Activated T-helper 17 cell treated with anti-CD3 and anti-CD28 coated beads, Interleukin-2, amount 50 U/mL, for 72 hours (primary cell): ENCODE data around the gene KLK11. TPM values are rescaled to one million over a fixed set of nuclear protein-coding genes. Genes with fewer than 3 reads are reported as not detected.
A peak's percentile ranks its signal among the peaks of the same experiment; 100 is the strongest.

Source experiments
- ATAC-seq: fragments of 150-1000 bp; cut with Tn5 transposase; replicated peaks from 2 replicates; pipeline ENCODE4 v1.10.0; 2021; ENCODE audit warnings: mild to moderate bottlenecking, moderate library complexity
- H3K27ac Mint-ChIP-seq: one replicate; pipeline ENCODE4 v1.8.0; 2022; ENCODE audit warnings: mixed read lengths
- H3K27me3 Mint-ChIP-seq: one replicate; pipeline ENCODE4 v1.8.0; 2022; ENCODE audit warnings: mixed read lengths
- H3K36me3 Mint-ChIP-seq: one replicate; pipeline ENCODE4 v1.8.0; 2022; ENCODE audit warnings: low read depth, mild to moderate bottlenecking, mixed read lengths
- H3K4me1 Mint-ChIP-seq: one replicate; pipeline ENCODE4 v1.8.0; 2022; ENCODE audit warnings: mixed read lengths
- H3K4me3 Mint-ChIP-seq: one replicate; pipeline ENCODE4 v1.8.0; 2022; ENCODE audit warnings: mild to moderate bottlenecking, mixed read lengths
- H3K9me3 Mint-ChIP-seq: one replicate; pipeline ENCODE4 v1.8.0; 2022; ENCODE audit warnings: mixed read lengths
- total RNA-seq, 2 donors: library from RNA; stranded (reverse); gene quantifications; one replicate each; pipeline ENCODE4 v1.2.3, GENCODE V29; 2022

KLK11 gene
- total RNA-seq, 2 donors from 2014 or later: not detected

DNA sequence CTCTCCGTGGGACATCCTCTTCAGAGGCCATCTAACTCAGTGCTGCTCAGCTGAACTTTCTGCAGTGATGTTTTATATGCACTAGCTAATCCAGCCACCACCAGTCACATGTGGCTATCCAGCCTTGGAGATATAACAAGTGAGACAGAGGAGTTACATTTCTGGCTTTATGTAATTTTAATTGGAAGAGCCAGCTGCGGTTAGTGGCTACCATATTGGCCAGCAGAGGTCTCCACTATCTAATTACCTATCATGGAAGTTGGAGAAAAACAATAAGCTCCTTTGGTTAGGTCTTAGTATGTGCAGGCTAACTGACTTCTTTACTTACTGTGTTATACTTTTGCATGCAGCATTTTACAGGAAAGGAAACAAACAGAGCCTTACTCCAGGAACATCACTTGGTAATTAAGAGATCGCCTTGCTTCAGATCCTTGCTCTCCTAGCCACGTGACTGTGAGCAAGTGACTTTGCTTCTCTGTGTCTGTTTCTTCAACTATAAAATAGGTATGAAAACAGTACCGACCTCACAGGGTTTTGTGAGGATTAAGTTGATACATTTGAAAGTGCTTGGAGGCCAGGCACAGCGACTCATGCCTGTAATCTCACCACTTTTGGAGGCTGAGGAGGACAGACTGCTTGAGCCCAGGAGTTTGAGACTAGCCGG, 5.3 kb downstream of the KLK11 start:
- peak; percentile 28 for ATAC-seq
- no peak overlapping the region for H3K27ac Mint-ChIP-seq

DNA sequence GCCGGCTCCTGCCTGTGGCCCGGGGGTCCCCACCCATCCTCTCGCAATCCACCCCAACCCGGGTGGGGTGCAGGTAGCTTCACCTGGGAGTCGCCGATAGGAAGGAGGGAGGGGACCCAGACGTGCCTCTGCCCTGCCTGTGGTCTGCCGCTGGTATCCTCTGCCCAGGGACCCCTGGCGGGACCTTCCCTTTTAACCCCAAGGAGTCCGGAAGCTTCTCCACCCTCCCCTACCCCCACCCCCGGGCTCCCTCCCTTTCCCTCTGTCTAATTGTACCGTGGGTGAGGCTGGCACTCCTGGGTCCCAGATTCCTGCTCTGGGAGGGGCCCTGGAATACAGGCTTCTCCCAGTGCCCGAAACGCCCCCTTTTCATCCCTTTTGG, 6.9 kb downstream of the KLK11 start, which contains the start of gene KLK10:
TSS of gene KLK10 (minus strand) at position 166 of the 382 bp plus-strand sequence. CDS start 579 bp downstream, outside the sequence.
- Mint-ChIP-seq H3K9me3 (no peaks in the 10 kb centered on the region), H3K4me1 (peaks cover 11% of the 10 kb centered on the region), H3K4me3 (peak within 1 kb of the TSS; percentile 66), H3K27ac (no peak within 1 kb of the TSS), H3K27me3 (peaks cover 51% of the 10 kb centered on the region), H3K36me3 (peaks cover 12% of the 10 kb centered on the region)
- ATAC-seq: no peak

More for the DNA sequence above, 5.3 kb downstream of the KLK11 start:
- Mint-ChIP-seq H3K4me3 (no peak overlapping the region), H3K36me3 (peaks cover 12% of the 10 kb centered on the region), H3K9me3 (no peaks in the 10 kb centered on the region), H3K4me1 (peaks cover 11% of the 10 kb centered on the region), H3K27me3 (peaks cover 47% of the 10 kb centered on the region)

DNA sequence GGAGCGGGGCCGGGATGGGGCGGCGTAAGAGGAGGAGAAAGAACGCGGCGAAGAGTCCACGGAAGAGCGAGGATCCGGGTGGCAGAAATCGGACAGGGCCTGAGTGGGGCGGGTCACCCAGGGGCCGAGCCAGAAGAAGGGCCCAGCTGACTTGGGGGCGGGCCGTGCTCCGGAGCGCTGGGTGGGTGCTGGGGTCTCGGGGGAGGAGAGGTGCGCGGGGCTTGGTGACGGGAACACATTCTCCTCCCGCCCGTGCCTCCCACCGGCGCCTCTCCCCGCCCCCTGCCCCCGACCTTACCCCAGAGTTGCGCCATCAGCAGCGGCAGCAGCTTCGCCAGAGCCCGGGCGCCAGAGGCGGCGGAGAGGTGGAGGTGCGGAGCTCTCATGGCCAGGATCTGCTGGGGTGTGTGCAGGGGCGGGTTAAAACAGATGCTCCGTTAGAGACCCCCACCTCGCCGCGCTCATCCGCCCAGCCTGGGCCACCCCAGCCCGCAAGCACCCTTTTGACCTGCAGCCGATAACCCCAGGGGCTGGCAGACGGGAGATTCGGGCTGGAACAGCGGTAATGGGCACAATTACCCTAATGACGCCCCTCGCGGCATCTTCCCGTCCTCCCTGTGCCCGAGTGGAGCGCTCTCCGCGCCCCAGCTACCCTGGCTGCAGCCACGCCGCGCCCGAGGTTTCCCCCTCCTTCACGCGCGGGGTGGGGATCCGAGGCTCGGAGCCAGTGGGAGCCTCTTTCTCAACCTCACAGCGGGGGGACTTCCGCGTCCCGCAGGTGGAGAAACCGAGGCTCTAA, 7.5 kb downstream of the KLK11 start:
- Mint-ChIP-seq H3K4me1 (peaks cover 11% of the 10 kb centered on the region), H3K9me3 (no peaks in the 10 kb centered on the region), H3K27me3 (peaks cover 54% of the 10 kb centered on the region), H3K27ac (no peak overlapping the region), H3K36me3 (peaks cover 12% of the 10 kb centered on the region), H3K4me3 (peak overlapping the region; percentile 66)
- no peak for ATAC-seq

DNA sequence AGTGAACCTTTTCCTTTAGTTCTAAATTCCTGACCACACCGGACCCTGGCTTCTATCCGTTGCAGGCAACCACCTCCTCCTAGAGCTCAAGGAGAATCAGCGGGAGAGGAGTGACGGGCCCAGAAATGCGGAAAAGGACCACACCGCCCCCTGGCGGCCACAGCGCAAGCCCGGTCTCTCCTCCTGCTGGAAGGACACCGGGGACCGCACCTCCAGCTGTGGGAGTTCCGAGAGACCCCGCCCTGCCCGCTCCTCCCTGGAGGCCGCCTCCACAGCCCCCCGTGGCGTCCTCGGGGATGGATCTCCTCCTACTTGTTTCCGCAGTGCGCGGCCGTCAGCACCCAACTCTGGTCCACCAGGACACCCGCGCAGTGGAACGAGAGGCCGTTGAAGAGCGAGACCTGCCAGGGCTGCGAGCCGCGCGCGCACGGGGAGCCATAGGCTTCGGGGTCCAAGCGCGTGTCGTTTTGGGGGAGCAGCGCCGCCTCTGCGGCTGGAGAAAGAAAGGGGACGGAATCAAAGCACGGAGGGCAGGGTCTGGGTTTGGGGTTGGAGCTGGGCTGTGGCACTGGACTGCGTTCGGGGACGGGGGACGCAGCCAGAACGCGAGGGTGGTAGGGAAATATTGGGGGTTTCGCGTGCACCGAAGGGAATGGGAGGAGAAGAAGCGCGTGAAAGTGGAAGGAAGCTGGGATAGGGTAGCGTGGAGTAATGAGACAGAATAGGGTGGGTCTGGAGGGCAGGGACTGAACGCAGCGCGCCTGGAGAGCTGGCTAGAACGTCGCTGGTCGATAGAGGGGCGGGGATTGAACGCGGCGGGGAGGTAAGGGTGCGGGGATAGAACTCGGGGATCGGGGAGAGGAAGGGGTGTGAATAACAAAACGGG, 9.4 kb downstream of the KLK11 start:
- H3K27me3 Mint-ChIP-seq: peaks cover 51% of the 10 kb centered on the region
- peak; percentile 50 for ATAC-seq
- H3K4me1 Mint-ChIP-seq: peaks cover 11% of the 10 kb centered on the region
- no peaks in the 10 kb centered on the region for H3K9me3 Mint-ChIP-seq
- no peak overlapping the region for H3K4me3 Mint-ChIP-seq
- H3K27ac Mint-ChIP-seq: no peak overlapping the region
- H3K36me3 Mint-ChIP-seq: peaks cover 12% of the 10 kb centered on the region

DNA sequence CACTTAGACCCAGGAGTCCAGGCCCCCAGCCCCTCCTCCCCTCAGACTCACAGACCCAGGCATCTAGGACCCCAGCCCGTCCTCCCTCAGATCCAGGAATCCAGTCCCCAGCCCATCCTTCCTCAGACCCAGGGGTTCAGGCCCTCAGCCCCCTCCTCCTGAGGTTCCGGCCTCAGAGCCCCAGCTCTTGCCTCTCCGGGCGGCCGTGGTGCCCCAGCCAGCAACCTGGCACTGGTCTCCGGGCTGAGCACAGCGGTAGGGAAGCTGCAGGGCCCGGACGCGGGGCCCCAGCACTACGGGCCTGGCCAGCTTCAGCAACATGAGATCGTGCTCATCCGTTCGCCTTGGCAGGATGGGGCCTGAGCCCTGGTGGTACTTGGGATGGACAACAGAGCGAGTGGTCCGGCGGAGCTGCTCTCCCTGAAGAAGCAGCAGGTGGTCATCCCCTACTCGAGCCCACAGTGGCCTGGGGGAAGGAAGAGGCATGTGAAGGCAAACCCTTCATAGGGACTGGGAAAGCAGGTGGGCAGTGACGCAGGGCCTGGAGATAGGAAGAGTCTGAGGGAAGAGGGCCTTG, 10.6 kb downstream of the KLK11 start:
- peaks cover 12% of the 10 kb centered on the region for H3K36me3 Mint-ChIP-seq
- H3K4me3 Mint-ChIP-seq: no peak overlapping the region
- H3K27me3 Mint-ChIP-seq: peaks cover 53% of the 10 kb centered on the region
- H3K27ac Mint-ChIP-seq: no peak overlapping the region
- no peaks in the 10 kb centered on the region for H3K9me3 Mint-ChIP-seq
- H3K4me1 Mint-ChIP-seq: peaks cover 11% of the 10 kb centered on the region
- ATAC-seq: no peak

DNA sequence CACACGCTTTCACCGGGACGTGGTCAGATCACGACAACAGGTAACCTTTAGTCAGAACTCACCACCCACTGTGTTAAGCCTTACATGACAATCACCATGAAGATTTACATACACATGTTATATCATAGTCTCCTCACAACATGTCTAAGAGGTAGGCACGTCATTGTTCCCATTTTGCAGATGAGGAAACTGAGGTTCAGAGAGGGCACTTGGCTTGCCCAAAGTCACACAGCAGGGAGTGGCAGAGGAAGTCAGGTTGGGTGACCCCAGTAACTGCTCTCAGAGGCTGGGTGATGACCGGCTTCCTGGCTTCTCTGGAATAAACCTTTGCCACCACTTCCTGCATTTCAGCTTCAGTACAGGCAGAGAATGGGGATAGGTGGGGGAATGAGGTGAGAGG, 12.2 kb downstream of the KLK11 start:
- peaks cover 54% of the 10 kb centered on the region for H3K27me3 Mint-ChIP-seq
- H3K27ac Mint-ChIP-seq: no peak overlapping the region
- H3K9me3 Mint-ChIP-seq: no peaks in the 10 kb centered on the region
- no peak for ATAC-seq
- no peak overlapping the region for H3K4me3 Mint-ChIP-seq
- H3K36me3 Mint-ChIP-seq: peaks cover 12% of the 10 kb centered on the region
- peaks cover 11% of the 10 kb centered on the region for H3K4me1 Mint-ChIP-seq

DNA sequence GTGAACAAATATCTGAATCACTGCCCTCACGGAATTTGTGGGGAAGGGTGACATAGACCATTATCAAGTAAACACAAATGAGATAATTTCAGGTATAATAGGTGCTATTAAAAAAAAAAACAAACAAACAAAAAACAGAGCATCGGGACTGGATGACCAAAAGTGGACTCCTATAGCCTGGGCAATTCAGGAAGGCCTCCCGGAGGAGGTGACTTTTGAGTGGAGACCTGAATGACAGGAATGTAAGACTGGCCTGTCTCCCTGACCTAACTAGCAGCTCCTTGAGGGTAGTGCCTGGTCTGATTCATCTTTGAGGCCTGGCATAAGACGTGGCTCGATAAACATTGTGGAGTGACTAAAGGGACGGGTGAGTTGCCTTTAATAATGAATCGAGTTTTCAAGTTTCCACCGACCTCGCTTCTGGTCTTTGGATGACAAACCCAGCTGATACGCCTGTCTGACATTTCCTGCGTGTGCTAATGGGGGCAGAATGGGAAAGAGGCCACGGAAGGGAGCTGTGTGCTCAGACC, 13.7 kb downstream of the KLK11 start:
- H3K27me3 Mint-ChIP-seq: peaks cover 48% of the 10 kb centered on the region
- H3K4me1 Mint-ChIP-seq: peaks cover 5% of the 10 kb centered on the region
- no peak overlapping the region for H3K27ac Mint-ChIP-seq
- H3K9me3 Mint-ChIP-seq: no peaks in the 10 kb centered on the region
- no peak for ATAC-seq
- H3K36me3 Mint-ChIP-seq: peaks cover 6% of the 10 kb centered on the region
- no peak overlapping the region for H3K4me3 Mint-ChIP-seq

DNA sequence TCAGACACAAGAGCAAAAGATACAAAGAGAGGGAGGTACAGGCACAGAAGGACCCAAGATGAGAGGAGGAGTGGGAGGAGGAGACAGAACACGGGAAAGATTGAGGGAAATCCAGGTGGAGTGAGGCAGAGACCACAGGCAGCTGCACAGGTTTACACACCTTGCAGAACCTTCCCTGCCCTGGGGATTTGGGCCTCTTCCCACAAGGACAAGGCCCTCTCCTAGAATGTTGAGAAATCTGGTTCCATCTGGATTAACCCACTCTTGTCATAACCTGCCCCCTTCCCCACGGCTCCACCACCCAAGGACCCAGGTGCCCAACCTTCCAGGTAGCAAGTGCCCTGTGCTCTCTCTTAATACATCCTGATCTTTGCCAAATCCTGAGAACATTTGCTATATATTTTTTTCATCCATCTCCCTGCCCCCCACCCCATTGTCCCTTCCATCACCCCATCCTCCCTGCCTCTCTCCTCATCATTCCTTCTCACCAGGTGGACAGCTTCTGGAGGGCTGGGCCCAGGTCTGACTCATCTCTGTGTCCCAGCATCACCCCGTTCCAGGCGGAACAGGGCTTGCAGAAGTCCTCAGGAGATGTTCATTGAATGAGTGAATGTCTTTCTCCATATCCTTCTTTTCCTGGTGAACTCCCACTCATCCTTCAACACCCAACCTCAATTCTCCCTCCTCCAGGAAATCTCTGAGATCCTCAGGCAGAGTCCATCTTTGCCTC, 16.2 kb downstream of the KLK11 start:
- H3K4me3 Mint-ChIP-seq: no peak overlapping the region
- H3K27ac Mint-ChIP-seq: no peak overlapping the region
- no peaks in the 10 kb centered on the region for H3K36me3 Mint-ChIP-seq
- H3K4me1 Mint-ChIP-seq: no peaks in the 10 kb centered on the region
- H3K9me3 Mint-ChIP-seq: no peaks in the 10 kb centered on the region
- H3K27me3 Mint-ChIP-seq: peaks cover 43% of the 10 kb centered on the region
- no peak for ATAC-seq

DNA sequence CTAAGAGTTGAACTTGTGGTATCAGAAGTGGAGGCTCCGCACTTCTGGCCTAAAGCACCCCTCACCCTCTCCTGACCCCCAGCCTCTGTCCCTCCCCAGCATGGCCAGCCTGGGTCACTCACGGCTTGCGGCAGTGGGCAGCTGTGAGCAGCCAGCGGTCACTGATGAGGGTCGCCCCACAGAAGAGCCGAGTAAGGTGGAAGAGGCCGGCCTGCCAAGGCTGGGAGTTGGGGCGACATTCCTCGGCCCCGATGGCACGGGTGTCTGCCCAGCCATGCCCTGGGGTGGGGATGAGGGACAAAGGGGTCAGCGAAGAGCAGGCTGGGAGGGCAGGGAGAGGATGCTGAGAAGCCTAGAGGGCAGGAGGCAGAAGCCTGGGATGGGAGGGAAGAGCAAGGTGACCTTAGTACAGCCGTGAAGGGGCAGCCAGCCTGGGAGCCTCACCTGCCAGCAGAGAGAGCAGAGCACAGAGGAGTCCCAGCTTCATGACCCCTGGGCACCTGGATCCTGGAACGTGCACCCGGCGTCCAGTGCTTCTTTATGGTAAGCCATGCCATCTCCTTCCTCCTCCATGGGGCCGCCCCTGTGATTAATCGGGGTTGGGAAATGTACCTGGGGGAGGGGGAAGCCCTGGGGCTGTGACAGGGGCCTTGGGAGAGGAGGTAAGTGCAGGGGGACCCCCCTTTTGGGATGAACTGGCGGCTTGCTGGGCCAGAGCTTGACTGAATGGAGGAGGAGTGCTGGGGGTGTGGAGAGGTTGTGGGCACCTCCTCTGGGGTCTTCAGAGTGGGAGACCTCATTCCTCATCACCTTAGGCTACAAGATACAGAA, 17.1 kb downstream of the KLK11 start:
- peak; percentile 34 for ATAC-seq
- Mint-ChIP-seq H3K9me3 (no peaks in the 10 kb centered on the region), H3K4me3 (no peak overlapping the region), H3K4me1 (no peaks in the 10 kb centered on the region), H3K36me3 (no peaks in the 10 kb centered on the region), H3K27ac (no peak overlapping the region), H3K27me3 (peaks cover 38% of the 10 kb centered on the region)

DNA sequence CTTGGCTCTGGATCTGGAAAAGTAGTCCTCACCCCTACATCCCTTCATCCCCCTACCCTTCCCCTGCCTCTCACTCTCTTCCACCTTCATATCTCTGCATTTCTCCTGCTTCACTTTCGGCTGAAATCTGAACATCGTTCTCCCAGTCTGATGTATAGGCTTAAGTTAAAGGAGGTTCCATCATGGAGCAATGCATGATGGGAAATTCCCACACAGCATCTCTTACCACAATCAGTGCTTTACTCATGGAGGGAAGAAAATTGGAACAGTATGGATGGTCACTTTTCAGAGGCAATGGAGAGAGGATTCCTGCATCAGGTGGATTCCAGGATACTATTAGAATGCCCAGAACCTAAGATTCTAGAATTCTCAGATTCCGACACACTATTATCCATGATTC, 18.9 kb downstream of the KLK11 start:
- H3K27ac Mint-ChIP-seq: no peak overlapping the region
- H3K36me3 Mint-ChIP-seq: no peaks in the 10 kb centered on the region
- H3K4me1 Mint-ChIP-seq: no peaks in the 10 kb centered on the region
- H3K9me3 Mint-ChIP-seq: no peaks in the 10 kb centered on the region
- no peak for ATAC-seq
- H3K27me3 Mint-ChIP-seq: peaks cover 38% of the 10 kb centered on the region
- no peak overlapping the region for H3K4me3 Mint-ChIP-seq

DNA sequence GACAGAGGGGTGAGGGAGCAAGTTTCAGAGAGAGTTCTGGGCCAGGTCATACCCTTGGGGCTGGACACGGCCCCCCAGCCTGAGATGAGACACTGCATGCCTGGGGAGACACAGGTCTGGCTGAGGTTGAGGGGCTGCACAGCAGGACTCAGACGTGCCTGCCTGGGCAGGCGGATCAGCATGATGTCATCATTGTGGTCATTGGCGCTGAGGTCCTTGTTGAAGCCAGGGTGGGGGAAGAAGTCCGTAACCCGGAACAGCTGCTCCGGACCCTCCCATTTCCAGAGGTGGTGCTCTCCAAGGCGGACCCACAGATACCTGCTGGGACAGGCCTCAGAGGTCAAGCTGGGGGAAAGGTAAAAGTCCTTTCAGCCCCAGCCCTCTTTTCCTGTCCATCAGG, 20.0 kb downstream of the KLK11 start:
- Mint-ChIP-seq H3K27me3 (peaks cover 43% of the 10 kb centered on the region), H3K4me3 (no peak overlapping the region), H3K27ac (no peak overlapping the region), H3K36me3 (no peaks in the 10 kb centered on the region), H3K9me3 (no peaks in the 10 kb centered on the region), H3K4me1 (no peaks in the 10 kb centered on the region)
- no peak for ATAC-seq

DNA sequence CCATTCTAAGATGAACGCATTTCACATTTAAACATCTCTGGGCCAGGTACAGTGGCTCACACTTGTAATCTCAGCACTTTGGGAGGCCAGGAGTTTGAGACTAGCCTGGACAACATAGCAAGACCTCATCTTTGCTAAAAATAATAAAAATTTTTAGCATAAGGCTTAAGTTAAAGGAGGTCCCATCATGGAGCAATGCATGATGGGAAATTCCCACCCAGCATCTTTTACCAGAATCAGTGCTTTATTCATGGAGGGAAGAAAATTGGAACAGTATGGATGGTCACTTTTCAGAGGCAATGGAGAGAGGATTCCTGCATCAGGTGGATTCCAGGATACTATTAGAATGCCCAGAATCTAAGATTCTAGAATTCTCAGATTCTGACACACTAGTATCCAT, 21.2 kb downstream of the KLK11 start:
- Mint-ChIP-seq H3K27me3 (peaks cover 43% of the 10 kb centered on the region), H3K4me3 (no peak overlapping the region), H3K9me3 (no peaks in the 10 kb centered on the region), H3K4me1 (no peaks in the 10 kb centered on the region), H3K27ac (no peak overlapping the region), H3K36me3 (no peaks in the 10 kb centered on the region)
- no peak for ATAC-seq

DNA sequence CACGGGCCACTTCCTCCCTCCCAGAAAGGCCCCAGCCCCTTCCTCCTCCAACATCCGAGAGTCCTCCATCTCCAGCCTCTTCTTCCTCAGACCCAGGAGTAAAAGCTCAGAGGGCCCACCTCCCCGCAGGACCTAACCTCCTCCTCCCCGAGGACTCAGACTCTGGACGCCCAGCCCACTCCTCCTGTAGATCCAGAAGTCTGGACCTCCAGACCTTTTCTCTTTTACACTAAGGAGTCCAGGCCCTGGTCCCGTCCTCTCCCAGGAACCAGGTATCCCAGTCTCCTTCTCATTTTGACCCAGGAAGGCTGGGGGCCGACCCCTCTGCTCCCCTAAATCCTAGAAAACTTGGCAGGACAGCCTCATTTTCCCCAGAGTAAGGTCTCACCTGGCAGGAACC, 23.1 kb downstream of the KLK11 start:
- H3K27ac Mint-ChIP-seq: no peak overlapping the region

More for the DNA sequence above, 23.1 kb downstream of the KLK11 start:
- Mint-ChIP-seq H3K4me3 (no peak overlapping the region), H3K9me3 (no peaks in the 10 kb centered on the region), H3K36me3 (no peaks in the 10 kb centered on the region), H3K27me3 (peaks cover 45% of the 10 kb centered on the region), H3K4me1 (no peaks in the 10 kb centered on the region)
- ATAC-seq: no peak
